KOPT-K1 (cell line): ENCODE data around the gene INVS.
A peak's percentile ranks its signal among the peaks of the same experiment; 100 is the strongest.
"Not testable (repeated sequence)": the region's sequence is repeated elsewhere in the genome, so short reads cannot be mapped to it uniquely, and the experiment has no call there.

ENCODE experiments used
- H3K27ac ChIP-seq: fragments of 200-600 bp; sonication (generic); 2 replicates; pipeline ENCODE4 v1.5.1; 2016; ENCODE audit warnings: antibody characterized with exemption, mild to moderate bottlenecking, low read depth, low read length; ENCODE audit not compliant: poor library complexity, severe bottlenecking
- H3K36me3 ChIP-seq: fragments of 200-600 bp; sonication (generic); 2 replicates; pipeline ENCODE4 v1.5.1; 2017; ENCODE audit warnings: antibody characterized with exemption, mild to moderate bottlenecking, low read length, moderate library complexity; ENCODE audit not compliant: insufficient read depth
- H3K9me3 ChIP-seq: fragments of 200-600 bp; sonication (generic); 2 replicates; pipeline ENCODE4 v1.5.1; 2017; ENCODE audit warnings: antibody characterized with exemption, low read length, mild to moderate bottlenecking; ENCODE audit not compliant: insufficient read depth, poor library complexity, severe bottlenecking

INVS gene

DNA sequence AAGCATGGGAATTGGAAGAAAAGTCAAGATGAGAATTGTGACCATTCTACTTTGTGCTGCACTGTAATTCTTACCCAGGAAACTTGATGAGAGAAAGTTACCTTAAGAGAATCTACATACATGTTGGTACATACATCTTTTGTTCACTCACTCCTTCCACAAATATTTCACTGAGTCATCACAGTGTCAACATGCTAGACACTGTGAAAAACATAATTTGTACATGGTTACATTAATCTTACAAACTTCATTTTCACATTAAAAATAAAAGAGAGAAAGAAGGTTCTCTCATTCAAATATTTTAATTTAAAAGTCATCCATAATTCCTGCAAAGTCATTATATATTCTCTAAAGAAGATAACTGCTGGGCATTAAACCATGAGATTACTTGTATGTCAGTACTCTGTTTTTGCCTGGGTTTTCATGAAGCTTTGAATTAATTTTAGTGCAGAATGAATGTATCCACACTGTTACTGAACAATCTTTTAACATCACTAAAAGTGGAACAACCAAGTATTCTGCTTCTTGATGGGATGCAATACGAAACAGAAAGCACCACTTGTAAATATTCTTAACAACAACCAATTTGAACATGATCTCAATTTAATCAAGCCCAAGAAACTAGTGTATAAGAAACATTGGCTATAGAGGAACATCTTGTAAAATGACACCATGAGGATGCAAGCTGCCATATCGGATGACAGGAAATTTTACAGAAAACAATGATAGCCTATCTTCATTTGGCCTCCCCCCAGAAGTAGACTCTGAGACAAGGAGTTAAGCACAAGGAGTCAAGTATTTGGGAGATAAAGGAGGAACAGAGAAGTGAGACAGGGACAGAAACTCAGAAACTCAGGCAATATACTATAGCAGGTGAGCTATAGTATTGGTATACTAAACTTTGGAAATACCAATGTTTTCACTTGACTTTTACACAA is 28.7 kb upstream of the INVS start:
- H3K36me3 ChIP-seq: no peaks in the 10 kb centered on the region
- no peaks in the 10 kb centered on the region for H3K9me3 ChIP-seq
- no peak overlapping the region for H3K27ac ChIP-seq

DNA sequence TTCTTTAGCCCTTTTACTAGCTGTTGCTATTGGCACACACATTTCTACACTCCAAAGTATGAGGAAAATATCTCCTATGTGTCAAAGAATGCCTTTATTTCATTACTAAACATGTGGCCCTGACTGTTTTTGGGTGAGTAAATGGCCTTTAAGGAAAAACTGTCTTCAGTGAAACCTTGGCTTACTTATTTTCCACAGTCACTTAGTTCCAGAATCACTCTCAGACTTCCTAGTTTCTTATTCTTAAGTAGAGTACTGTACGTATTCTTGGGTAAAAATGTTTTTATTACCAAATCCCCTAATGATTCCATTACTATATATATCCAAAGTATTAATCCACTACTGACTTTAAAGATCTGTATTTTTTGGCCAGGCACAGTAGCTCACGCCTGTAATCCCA is 27.8 kb upstream of the INVS start:
- Histone ChIP-seq H3K36me3 (no peaks in the 10 kb centered on the region), H3K27ac (no peak overlapping the region), H3K9me3 (no peaks in the 10 kb centered on the region)

DNA sequence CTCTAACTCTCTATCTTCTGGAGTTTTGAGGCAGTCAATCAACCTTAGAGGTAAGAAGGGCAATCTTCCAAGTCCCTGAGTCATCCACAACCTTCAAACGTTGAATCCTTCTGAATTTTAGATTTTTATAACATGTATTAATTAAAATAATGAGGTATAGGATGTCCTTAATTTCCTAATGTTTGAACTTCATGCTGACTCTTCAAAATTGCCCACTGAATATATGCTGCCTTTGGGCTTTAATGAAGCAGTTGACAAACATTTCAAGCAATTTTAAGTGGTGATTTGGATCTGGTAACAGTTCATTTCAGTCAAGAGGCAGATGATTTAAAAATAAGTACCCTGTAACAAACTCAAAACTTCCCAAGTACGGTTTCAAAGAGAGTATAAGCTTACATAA is 26.2 kb upstream of the INVS start:
- no peak overlapping the region for H3K27ac ChIP-seq
- no peaks in the 10 kb centered on the region for H3K36me3 ChIP-seq
- H3K9me3 ChIP-seq: no peaks in the 10 kb centered on the region

DNA sequence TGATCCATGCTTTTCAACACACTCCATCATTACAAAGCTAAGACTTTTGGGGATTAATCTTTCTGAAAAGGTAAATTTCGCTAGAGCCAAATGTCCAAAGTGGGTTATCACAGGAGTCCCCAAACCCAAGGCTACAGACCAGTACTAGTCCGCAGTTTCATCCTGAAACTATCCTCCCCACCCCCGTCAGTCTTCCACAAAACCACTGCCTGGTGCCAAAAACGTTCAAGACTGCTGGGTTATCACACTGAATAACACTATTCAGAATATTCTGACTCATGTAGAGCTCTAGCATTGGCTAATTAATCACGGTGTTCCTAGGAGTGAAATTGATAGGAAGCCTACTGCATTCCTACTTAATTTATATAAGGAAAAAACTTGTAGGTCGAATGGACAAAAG is 24.9 kb upstream of the INVS start:
- no peaks in the 10 kb centered on the region for H3K36me3 ChIP-seq
- no peak overlapping the region for H3K27ac ChIP-seq
- no peaks in the 10 kb centered on the region for H3K9me3 ChIP-seq

DNA sequence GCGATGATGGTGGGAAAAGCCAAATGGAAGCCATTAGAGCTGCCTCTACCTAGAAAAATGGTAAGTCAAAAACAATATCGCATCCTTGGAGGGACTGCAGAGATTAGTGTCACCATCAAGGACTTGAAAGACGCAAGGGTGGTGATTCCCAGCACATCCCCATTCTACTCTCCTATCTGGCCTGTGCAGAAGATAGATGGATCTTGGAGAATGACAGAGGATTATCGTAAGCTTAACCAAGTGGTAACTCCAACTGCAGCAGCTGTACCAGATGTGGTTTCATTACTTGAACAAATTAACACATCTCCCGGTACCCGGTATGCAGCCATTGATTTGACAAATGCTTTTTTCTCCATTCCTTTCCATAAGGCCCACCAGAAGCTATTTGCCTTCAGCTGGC is 24.1 kb upstream of the INVS start:
- no peaks in the 10 kb centered on the region for H3K36me3 ChIP-seq
- H3K9me3 ChIP-seq: no peaks in the 10 kb centered on the region
- H3K27ac ChIP-seq: no peak overlapping the region

DNA sequence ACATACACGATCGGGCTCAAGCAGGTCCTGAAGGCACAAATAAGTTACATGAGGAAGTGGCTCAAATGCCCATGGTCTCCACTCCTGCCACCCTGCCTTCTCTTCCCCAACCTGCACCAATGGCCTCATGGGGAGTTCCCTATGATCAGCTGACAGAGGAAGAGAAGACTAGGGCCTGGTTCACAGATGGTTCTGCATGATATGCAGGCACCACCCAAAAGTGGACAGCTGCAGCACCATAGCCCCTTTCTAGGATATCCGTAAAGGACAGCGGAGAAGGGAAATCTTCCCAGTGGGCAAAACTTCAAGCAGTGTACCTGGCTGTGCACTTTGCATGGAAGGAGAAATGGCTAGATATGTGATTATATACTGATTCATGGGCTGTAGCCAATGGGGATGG is 22.8 kb upstream of the INVS start:
- not testable (repeated sequence) for H3K27ac ChIP-seq, H3K9me3 ChIP-seq, H3K36me3 ChIP-seq

DNA sequence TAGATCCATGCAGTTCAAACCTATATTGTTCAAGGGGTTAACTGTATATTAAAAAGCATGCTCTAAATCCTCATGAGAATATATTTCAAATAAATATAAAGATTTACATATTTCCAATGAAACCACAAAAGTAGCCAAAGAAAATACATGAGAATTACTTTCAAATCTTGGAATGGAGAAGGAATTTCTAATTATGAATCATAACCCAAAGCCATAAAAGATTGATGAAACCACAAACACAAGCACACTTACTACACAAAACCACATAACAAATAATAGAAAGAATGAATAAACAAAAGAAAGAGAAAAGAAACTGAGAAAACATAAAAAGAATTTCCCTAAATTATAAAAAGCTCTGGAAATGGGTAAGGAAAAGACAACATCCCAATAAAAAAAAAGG is 16.3 kb upstream of the INVS start:
- Histone ChIP-seq H3K36me3 (no peaks in the 10 kb centered on the region), H3K9me3 (no peaks in the 10 kb centered on the region), H3K27ac (no peak overlapping the region)

DNA sequence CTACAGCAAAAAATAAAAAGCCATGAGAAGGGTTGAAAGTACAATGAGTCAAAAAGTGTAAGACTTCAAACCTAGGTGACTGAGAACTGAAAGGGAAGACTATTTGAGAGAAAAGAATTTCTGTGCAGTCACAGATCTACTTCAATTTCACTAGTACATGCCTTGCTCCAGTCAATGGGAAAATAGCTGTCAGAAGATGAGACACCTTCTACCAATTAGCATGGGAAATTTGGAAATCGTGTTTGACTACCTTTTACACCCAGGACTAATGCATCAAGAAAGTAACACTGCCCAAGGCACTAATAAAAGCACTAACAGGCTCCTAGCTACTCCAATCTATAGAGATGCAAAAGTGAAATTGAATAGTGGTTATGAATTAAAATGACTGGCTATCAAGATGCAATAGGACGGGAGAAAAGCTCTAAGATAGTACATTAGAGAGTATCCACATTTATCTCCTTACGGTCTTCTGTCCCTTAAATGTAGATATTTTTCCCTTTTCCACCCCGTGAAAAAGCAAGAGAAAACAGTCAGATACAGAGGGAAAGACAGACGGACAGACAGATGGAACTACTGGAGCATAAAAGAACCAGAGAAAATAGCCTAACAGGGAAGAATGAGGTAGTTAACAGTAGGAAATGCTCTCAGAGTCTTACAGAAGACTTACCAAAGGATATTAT is 15.5 kb upstream of the INVS start:
- H3K27ac ChIP-seq: no peak overlapping the region
- no peaks in the 10 kb centered on the region for H3K9me3 ChIP-seq
- no peaks in the 10 kb centered on the region for H3K36me3 ChIP-seq

DNA sequence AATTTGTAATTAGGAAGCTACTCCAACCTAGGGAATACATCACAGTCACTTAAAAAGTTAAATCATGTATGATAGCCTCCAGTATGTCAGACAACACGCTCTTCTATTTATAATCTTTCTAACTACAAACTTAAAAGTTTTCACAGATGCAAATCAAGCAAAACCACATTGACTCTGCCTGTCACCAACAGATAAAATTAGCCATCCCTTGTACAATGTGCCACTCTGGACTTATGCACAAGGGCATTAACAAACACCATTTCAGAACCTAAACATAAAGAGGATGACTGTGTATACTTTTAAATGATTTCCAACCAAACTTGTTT is 15.0 kb upstream of the INVS start:
- Histone ChIP-seq H3K9me3 (no peaks in the 10 kb centered on the region), H3K27ac (no peak overlapping the region), H3K36me3 (no peaks in the 10 kb centered on the region)

DNA sequence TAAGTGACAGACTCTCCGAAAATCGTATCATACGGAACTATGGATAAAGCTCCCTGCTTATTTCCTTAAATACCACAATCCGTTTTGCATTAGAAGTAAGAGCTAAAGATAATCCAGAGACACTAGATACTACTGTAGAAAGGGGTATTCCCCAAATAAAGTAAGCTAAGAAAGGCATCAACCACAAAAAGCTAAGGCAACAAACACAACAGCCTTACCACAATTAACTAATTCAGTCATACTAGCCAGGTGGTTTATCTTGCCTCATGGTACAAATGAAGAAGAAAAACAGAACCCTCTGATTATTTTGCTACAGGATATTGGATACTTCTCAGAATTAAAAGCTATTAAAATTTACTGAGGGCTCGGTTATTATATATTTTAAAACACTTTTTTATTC is 14.3 kb upstream of the INVS start:
- H3K36me3 ChIP-seq: no peaks in the 10 kb centered on the region
- H3K27ac ChIP-seq: no peak overlapping the region
- no peaks in the 10 kb centered on the region for H3K9me3 ChIP-seq

DNA sequence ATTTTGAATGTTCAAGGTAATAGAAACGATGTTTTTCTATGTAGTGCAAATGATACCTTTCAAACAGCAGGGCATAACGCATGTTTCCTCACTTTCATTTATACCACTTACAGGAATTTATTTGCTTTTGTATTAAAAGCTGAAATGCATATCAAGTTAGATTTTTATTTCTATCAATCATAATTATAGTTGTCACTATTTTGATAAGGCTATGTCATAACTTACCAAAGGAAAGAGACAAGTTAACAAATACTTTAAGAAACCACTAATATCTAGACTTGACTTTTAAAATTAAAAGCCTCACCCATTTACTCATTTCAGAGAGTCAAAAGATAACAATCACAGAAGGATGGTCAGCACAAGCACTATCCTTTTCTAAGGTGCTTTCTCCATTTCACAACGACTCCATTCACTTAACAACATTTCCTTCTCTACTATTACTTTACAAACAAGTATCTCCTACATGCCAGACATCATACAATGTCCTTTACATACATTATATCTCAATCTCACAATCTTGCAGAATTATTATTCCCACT is 12.9 kb upstream of the INVS start:
- no peaks in the 10 kb centered on the region for H3K9me3 ChIP-seq
- H3K27ac ChIP-seq: no peak overlapping the region
- no peaks in the 10 kb centered on the region for H3K36me3 ChIP-seq

DNA sequence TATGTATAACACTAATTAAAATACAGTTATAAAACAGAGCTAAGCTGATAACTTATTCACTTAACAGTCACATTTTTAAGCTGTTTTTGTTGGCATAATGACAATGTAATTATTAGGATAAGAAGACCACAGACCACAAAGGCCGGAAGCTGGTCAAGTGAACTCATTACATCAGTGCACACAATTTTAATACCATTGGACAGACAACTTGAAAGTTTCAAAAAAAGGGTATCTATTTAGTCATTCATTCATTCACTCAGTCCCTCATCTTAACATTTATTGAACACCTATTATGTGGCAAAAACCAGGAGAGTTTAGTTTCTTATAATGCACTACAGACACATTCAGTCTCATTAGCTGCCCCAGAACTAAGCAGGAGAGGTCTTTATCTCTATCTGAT is 11.8 kb upstream of the INVS start:
- peak overlapping the region; percentile 28 for H3K27ac ChIP-seq
- H3K36me3 ChIP-seq: no peaks in the 10 kb centered on the region
- H3K9me3 ChIP-seq: no peaks in the 10 kb centered on the region

DNA sequence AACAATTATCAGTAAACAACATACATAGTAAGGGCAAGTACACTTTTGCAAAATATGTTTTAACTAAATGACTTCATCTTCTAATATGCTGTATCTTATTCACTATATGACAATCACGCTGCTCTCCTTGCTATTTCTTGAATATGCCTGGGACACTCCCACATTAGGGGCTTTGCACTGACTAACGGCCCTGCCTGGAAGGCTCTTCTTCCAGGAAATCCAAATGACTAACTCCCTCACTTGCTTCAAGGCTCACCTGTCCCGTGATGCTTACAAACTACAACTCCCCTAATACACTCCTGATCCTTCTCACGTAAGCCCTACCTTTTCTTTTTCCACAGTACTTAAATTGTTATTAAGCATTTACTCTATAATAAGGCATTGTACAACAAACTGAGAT is 10.8 kb upstream of the INVS start:
- H3K9me3 ChIP-seq: no peaks in the 10 kb centered on the region
- H3K27ac ChIP-seq: peak overlapping the region; percentile 28
- no peaks in the 10 kb centered on the region for H3K36me3 ChIP-seq

DNA sequence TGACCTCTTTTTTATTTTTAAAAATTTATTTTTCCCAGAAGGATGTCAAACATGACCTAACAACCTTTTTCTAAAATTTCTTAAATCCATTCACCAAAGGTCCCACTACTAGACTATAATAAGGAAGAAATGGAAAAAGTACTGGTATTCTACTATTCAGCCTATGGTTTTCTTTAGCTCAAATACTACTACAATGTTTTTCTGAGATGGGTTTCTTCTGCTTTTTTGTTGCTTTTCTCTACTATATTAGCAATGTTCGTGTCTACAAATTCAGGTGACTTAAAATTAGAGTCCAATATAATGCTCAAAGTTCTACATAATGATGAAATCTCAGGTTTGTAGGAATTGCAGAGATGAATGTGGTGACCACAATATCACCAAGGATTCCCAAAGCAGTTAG is 8.2 kb upstream of the INVS start:
- Histone ChIP-seq H3K27ac (no peak overlapping the region), H3K36me3 (no peaks in the 10 kb centered on the region), H3K9me3 (no peaks in the 10 kb centered on the region)

DNA sequence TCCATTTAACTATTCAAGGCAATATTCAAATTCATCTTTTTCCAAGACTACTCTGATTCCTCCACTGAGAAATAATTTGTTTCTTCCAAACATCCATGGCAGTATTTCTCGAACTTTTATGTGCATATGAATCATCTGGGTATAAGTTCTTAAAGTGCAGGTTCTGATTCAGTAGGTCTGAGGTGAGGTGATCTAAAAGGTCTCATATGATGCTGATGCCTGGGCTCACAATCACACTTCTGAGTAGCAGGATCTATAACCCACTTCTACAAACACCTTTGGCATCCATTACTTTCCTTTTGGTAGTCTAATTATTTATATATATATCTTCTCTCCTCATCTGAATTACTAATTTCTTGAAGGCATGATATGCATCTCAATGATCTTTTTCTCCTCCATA is 7.4 kb upstream of the INVS start:
- Histone ChIP-seq H3K9me3 (no peaks in the 10 kb centered on the region), H3K36me3 (no peaks in the 10 kb centered on the region), H3K27ac (no peak overlapping the region)

DNA sequence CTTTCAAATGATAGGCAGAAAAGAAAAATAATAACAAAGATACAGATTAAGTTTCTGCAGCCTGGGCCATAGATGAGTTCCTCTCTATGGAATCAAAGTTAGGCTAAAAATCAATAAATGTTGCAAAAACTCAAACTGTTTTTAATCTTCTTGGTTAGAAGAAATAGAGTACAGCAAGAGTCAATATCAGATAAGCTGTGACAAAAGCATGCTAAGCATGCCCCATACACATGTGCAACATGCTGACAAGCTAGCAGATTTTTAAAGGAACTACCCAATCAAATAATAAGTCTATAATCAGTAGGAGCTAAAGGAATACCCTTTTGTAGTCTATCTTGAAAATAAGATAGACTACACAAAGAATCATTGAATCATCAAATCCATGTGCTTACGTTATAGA is 7.0 kb upstream of the INVS start:
- no peak overlapping the region for H3K27ac ChIP-seq
- no peaks in the 10 kb centered on the region for H3K9me3 ChIP-seq
- no peaks in the 10 kb centered on the region for H3K36me3 ChIP-seq
